GM18520 (cell line): ENCODE measurements around the gene LRRC4B.
"Not testable (repeated sequence)": the region's sequence is repeated elsewhere in the genome, so short reads cannot be mapped to it uniquely, and the experiment has no call there.

Source experiments
- ATAC-seq: cut with Tn5 transposase; IDR thresholded peaks from one replicate; pipeline ENCODE4 v1.9.1; 2021; ENCODE audit not compliant: unreplicated experiment

Gene LRRC4B

GRCh38 chr19:50489461-50490011 is 78.7 kb downstream of the LRRC4B start:
- no peak for ATAC-seq

DNA sequence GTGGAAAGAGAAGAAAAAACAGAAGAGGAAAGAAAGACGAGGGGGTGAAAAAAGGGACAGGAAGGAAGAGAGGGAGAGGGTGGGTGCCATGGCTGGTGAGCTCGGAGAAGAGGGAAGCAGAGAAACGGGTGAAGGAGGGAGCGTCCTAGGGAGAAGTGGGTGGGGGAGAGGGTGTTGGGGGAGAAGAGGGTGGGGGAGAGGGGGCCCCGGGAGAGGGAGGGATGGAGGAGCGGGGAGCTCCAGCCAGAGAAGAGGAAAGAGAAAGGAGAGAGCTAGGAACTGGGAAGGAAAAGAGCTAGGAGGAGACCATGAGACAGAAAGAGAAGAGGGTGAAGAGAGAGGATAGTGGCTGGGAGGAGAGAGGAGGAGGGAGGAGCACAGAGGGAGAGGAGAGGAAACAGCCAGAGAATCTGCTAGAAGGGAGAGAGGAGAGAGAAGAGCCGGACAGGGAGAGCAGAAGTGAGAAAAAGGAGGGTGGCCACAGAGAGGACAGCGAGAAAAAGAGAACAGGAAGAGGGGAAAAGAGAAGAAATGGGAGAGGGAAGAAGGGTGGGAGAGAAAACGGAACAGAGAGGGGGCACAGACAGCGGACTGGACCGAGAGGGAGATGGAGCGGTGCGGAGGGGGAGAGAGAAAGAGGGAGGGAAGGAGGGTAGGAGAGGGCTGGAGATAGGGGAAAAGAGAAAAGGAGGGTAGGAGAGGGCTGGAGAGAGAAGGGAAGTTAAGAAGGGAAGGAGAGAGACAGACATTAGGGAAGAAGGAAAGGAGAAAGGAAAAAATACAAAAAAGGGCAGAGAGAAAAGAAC is 79.6 kb downstream of the LRRC4B start:
- no peak for ATAC-seq

GRCh38 chr19:50486823-50487515 is 81.3 kb downstream of the LRRC4B start:
- ATAC-seq = no peak

GRCh38 chr19:50485284-50485955 is 82.8 kb downstream of the LRRC4B start:
- no peak for ATAC-seq

DNA sequence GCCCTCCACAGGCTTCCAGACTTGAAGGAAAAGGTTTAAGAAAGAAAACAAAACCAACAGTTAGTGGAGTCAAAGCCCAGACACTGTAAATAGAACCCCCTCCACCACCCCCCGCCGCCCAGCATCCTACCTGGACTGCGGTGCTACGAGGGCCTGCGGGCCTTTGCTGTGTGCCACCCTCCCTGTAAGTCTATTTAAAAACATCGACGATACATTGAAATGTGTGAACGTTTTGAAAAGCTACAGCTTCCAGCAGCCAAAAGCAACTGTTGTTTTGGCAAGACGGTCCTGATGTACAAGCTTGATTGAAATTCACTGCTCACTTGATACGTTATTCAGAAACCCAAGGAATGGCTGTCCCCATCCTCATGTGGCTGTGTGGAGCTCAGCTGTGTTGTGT is 85.3 kb downstream of the LRRC4B start:
- ATAC-seq = no peak

- ATAC-seq = no peak
Measured at GRCh38 chr19:50482271-50482855, 85.9 kb downstream of the LRRC4B start.

GRCh38 chr19:50481351-50482149 is 86.7 kb downstream of the LRRC4B start:
- ATAC-seq = no peak

DNA sequence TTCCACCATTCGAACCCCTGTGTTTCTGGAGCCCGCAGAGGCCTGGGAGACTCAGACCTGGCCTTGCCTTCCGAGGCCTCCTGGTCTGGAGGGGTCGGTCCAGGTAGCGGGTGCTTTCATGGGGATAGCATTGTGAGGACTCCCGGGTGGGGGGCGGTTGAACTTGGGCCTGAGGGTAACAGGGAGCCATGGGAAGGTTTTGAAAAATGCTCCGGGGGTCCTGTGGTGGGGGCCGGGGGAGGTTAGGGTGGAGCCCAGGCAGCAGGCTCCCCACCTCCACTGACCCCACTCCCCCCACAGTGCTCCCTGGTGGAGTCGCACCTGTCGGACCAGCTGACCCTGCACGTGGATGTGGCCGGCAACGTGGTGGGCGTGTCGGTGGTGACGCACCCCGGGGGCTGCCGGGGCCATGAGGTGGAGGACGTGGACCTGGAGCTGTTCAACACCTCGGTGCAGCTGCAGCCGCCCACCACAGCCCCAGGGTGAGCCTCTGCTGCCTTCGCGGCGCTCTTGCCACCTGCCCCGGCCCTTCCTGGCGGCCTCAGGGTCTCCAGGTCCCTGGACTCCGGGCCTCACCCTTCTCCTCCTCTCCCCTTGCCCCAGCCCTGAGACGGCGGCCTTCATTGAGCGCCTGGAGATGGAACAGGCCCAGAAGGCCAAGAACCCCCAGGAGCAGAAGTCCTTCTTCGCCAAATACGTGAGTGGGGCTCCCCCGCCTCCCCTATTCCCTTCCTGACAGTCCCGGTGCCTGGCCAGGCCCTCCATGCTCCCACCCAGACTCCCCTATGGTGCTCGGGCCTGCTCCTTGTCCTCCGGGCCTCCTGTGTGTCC is 87.7 kb downstream of the LRRC4B start:
- ATAC-seq = no peak

- no peak for ATAC-seq
Measured at GRCh38 chr19:50479761-50480251, 88.4 kb downstream of the LRRC4B start.

GRCh38 chr19:50478901-50479715 is 89.1 kb downstream of the LRRC4B start:
- no peak for ATAC-seq

GRCh38 chr19:50477751-50478515 is 90.3 kb downstream of the LRRC4B start:
- ATAC-seq = no peak

GRCh38 chr19:50476907-50477238 is 91.4 kb downstream of the LRRC4B start:
- ATAC-seq = no peak

GRCh38 chr19:50476224-50476906 is 91.9 kb downstream of the LRRC4B start, which contains the start of the genes EMC10 and GARIN5A:
TSS of gene EMC10 (plus strand) at chr19:50476507. CDS start at chr19:50476545, 38 bp downstream.
TSS of gene GARIN5A (minus strand) at chr19:50476848. CDS start at chr19:50476388, 460 bp downstream.
- peak; percentile 80 for ATAC-seq

- ATAC-seq = no peak
Measured at GRCh38 chr19:50475736-50476223, 92.5 kb downstream of the LRRC4B start.

DNA sequence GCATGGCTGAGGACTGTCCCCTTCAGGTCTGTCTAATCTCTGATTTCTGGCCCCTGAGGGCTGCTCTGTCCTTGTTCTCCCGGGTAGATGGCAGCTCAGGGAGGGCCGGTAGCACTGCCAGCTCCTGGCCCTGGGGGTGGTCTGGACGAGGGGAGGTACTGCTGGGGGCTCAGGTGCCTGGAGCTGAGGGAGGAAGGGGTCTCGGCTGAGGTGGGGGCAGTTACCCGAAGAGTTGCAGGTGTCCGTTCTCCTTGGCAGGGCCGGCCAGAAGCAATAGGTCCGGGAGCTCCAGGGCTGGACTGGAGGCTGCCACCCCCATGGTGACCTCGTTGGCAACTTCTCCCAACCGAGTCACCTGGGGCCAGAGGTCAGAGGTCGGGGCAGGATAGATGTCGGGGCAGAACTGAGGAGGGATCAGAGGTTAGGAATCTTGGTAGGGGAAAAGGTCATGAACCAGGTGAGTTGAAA is 93.1 kb downstream of the LRRC4B start:
- no peak for ATAC-seq

- not testable (repeated sequence) for ATAC-seq
Measured at GRCh38 chr19:50473336-50473735, 94.9 kb downstream of the LRRC4B start.

DNA sequence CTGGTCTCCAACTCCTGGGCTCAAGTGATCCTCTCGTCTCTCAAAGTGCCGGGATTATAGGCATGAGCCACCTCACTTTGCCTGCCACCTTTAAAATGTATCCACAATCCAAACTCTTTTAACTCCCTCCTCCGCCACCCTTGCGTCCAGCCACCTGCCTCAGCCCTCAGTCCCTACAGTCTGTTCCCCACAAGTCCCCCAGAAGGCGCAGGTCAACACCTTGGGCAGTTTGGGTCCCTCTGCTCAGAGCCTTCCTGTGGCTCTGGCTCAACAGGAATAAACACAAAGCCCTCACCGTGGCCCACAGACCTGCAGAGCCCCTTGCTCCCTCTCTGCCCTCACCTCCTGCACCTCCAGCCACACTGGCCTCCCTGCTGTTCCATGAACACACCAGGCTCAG is 99.4 kb downstream of the LRRC4B start:
- no peak for ATAC-seq
